DMS114 treated with DMSO at 0.1 percent for 48 hours (cell line): Measurements from ENCODE around the gene C20orf202.
A peak's percentile ranks its signal among the peaks of the same experiment; 100 is the strongest.
"Not testable (repeated sequence)": the region's sequence is repeated elsewhere in the genome, so short reads cannot be mapped to it uniquely, and the experiment has no call there.

Source experiments
- DNase-seq: peaks from one replicate; lab custom pipeline; 2025; ENCODE audit not compliant: unreplicated experiment; lab: John Stamatoyannopoulos, UW

Gene C20orf202

GRCh38 chr20:1207293-1207878, 4.1 kb downstream of the C20orf202 start:
- no peak for DNase-seq

GRCh38 chr20:1209447-1210387, 6.5 kb downstream of the C20orf202 start:
- DNase-seq, result no peak

DNA sequence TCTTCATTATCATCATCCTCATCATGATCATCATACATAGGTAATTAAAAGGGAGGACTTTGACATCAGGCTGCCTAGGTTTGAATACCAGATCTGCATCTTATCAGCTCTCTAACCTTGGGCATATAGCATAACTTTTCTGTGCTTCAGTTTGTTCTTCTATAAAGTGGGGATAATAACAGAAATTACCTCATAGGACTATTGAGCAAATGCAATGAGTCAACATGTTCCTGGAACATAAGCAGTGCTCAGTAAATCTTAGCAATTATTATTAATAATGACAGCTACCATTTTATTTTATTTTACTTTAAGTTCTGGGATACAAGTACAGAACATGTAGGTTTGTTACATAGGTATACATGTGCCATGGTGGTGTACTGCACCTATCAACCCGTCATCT, 7.2 kb downstream of the C20orf202 start:
- no peak for DNase-seq

GRCh38 chr20:1212023-1212422, 8.8 kb downstream of the C20orf202 start:
- DNase-seq, result no peak

- DNase-seq, result peak; percentile 55
Measured at GRCh38 chr20:1212607-1213396, 9.5 kb downstream of the C20orf202 start.

GRCh38 chr20:1214838-1215261, 11.6 kb downstream of the C20orf202 start:
- DNase-seq, result no peak

GRCh38 chr20:1215386-1216170, 12.3 kb downstream of the C20orf202 start:
- DNase-seq, result no peak

DNA sequence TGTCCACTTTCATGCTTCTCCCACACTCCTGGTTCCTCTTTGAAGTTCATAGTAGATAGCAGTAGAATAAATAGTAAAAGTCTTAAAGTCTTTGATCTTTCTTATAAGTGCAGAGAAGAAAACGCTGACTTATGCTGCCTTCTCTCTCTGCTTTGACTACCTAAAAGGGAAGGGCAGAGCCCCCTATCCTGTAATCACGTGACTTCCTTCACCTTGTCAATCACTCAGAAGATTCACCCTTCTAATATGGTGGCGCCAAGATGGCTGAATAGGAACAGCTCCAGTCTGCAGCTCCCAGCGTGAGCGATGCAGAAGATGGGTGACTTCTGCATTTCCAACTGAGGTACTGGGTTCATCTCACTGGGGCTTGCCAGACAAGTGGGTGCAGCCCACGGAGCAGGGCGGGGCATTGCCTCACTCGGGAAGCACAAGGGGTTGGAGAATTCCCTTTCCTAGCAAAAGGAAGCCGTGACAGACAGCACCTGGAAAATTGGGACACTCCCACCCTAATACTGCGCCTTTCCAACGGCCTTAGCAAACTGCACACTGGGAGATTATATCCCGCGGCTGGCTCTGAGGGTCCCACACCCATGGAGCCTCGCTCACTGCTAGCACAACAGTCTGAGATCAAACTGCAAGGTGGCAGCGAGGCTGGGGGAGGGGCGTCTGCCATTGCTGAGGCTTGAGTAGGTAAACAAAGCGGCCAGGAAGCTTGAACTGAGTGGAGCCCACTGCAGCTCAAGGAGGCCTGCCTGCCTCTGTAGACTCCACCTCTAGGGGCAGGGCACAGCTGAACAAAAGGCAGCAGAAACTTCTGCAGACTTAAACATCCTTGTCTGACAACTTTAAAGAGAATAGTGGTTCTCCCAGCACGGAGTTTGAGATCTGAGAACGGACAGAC, 13.5 kb downstream of the C20orf202 start:
- DNase-seq, result not testable (repeated sequence)

- DNase-seq, result not testable (repeated sequence)
Measured at GRCh38 chr20:1222750-1223149, 19.5 kb downstream of the C20orf202 start.

DNA sequence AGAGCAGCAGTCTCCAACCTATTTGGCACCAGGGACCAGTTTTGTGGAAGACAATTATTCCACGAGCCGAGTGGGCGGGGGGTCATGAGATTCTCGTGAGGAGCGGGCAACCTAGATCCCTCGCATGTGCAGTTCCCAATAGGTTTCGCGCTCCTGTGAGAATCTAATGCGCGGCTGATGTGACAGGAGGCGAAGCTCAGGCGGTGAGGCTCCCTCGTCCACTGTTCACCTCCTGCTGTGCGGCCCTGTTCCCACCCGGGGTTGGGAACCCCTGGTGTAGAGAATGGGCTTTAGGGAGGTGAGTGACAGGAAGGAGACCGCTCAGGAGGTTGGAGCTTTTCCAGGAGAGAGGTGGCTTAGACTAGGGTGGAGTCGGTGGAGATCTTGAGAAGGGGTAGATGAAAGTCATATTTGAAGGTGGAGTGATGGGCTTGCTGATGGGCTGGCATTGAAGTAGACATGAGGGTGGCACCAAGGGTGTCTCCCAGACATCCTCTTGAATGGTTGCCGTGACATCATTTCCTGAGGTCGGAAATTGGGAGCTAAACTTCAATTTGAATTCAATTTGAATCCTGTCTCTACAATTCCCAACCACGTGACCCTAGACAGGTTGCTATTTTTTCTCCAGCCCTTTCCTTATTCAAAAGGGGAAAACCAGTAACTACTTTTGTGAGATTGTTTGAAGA, 21.1 kb downstream of the C20orf202 start:
- no peak for DNase-seq

GRCh38 chr20:1225263-1225782, 22.1 kb downstream of the C20orf202 start:
- DNase-seq, result peak; percentile 49

DNA sequence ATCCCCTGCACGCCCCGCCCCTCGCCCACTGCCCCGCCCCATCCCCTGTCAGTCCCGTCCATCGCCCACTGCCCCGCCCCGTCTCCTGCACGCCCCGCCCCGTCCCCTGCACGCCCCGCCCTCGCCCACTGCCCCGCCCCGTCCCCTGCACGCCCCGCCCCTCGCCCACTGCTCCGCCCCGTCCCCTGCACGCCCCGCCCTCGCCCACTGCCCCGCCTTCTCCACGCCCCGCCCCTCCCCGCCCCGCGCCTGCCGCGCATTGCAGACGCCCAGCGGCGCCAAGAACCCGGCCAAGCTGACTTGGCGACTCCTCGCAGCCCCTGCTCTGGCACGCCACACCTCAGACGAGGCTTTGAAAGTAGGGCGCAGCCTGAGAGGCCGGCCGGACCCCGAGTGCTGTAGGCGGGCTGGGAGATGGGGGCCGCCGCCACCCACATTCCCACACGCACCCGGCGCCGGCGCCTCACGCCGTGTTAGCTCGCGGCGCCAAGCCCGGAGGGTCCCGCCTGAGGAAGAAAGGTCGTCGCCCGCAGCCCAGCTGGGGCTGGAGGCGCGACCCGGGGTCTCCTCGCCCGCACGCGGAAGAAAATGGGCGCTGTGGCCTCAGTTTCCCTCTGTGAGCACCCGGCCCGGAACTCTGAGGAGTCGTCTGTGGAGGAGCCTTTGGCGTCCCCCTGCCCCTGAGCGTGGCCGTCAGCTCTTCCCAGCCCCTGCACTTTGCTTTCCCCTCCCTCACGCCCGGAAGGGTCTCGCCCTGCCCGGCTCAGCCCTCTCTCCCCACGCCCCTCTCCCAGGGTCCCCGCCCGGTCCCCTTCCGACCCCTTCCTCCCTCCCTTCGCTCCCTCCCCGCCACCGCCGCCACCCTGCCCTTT, 22.8 kb downstream of the C20orf202 start, which contains the start of gene RAD21L1:
Gene RAD21L1 (plus strand): TSS at position 262 of the 872 bp plus-strand sequence. CDS start 2,410 bp downstream, outside the sequence.
- DNase-seq, result no peak

GRCh38 chr20:1229541-1229940, 26.3 kb downstream of the C20orf202 start:
- DNase-seq, result no peak

DNA sequence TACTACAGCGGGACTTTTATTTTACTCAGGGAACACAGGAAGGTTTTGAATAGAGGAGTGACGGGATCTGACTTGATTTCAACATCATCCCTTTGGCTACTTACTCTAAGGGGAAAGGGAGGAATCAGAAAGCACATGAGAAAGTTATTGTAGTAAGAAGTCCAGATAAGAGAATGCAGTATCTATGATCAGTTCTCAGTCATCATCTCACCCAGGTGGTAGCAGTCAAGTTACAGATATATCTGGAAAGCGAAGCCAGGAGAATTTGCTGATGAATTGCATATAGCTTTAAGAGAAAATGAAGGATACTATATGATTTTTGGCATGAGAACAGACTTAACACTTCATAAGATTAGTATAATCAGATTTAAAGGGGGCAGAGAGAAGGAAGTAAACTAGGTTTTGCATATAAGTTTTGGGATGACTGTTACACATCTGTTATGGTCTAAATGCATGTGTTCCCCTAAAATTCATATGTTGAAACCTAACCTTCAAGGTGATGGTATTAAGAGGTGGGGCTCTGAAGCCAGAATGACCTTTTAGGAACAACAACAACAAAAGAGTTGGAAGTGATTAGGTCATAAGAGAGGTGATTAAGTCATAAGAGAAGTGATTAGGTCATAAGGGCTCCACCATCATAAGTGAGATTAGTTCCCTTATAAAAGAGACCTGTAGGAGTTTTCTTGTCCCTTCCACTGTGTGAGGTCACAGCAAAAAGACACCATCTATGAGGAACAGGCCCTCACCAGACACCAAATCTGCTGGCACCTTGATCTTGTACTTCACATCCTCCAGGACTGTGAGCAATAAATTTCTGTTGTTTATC, 29.2 kb downstream of the C20orf202 start:
- no peak for DNase-seq

GRCh38 chr20:1240549-1240948, 37.3 kb downstream of the C20orf202 start:
- DNase-seq, result no peak

DNA sequence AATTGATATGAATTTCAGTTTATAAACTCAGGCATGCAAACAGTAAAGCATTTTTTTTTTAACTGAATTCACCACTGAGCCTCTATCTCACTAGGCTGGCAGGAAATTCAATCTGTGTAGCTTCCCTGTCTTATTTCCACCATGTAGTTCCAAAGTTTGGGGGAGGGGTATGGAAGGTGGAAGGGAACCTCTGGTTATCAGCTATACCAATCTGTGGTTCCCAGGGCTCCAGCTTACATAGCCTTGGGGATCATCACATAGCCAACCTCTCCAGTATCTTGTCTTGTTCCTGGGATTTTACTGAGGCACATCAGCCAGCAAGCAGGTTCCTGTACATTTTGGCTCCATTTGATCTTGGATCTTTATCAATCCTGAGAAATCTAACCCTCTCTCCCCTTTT, 38.2 kb downstream of the C20orf202 start:
- DNase-seq, result no peak

DNA sequence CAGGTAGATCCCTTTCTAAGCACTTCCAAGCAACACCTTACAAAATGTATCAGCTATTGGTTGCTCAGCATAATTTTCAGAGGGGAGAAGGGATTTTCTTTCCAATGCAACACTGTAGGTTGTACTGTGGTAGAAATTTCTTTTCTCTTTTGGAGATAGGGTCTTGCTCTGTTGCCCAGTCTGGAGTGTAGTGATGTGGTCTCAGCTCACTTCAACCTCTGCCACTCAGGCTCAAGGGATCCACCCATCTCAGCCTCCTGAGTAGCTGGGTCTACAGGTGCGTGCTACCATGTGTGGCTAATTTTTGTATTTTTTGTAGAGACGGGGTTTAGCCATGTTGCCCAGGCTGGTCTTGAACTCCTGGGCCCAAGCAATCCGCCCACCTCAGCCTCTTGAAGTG, 38.8 kb downstream of the C20orf202 start:
- DNase-seq, result no peak
